ENCODE results near the gene PPARA.

PPARA gene

DNA sequence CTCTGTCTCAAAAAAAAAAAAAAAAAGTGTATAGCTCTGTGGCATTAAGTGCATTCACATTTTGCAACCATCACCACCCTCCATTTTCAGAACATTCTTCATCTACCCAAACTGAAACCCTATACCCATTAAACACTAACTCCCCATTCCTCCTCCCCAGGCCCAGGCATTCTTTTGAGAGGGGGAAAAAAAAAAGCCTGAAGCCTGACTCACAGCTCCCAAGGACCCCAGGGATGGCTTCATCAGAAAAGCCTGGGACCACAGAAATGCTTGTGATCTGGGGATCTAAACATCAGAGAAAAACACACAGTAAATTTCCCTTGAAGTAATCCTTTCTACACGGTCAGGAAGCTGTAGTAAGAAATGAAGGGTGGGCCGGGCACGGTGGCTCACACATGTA, 135.7 kb downstream of the PPARA start:
- no peak for DNase-seq (ENCODE audit: low read depth, low spot score)
- no peak overlapping the region for H3K27ac ChIP-seq

DNA sequence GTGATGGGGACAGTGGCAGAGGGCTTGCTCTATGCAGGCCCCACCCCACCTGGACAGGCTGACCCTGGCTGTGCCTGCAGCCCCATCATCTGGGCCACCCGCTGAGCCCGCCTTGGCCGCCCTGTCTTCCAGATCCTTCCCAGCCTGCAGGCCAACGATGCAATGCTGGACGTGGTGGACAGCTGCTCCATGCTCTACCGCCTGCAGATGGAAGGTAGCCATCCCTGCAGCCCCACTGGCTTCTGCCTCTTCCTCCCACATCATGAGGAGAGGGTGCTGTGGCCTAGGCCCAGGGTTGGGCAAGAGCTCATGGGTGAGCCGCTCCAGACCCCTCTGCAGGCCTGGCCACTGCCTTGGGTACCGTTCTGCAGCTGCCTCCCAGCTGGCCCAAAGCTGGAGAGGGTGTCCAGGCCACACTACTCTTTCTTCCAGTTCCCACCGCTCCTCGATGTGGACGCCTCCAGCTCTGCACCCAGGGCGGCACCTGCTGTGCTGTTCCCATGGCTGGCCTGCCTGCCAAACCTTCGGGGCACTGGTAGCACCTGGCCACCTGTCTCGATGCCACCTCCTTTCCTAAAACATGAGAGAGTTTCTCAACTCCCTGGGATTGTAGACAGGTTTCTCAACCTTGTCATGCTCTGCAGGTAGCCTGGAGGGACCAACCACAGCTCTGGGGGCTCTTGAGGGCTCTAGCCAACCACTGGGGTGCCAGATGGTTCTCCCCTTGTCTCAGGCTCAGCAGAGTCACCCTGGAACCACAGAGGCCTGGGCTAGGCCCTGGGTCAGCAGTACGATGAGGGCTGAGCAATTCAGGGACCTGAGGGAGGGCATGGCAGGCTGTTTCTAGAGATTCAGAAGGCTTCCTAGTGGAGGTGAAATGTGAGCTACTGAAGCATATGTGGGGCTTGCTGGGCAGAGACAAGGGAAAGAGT, 136.9 kb downstream of the PPARA start:
- DNase-seq (ENCODE audit: low read depth, low spot score): no peak
- H3K27ac ChIP-seq: no peak overlapping the region

- no peak for DNase-seq (ENCODE audit: low read depth, low spot score)
- no peak overlapping the region for H3K27ac ChIP-seq
Measured at GRCh38 chr22:46287873-46288751, 137.8 kb downstream of the PPARA start.

DNA sequence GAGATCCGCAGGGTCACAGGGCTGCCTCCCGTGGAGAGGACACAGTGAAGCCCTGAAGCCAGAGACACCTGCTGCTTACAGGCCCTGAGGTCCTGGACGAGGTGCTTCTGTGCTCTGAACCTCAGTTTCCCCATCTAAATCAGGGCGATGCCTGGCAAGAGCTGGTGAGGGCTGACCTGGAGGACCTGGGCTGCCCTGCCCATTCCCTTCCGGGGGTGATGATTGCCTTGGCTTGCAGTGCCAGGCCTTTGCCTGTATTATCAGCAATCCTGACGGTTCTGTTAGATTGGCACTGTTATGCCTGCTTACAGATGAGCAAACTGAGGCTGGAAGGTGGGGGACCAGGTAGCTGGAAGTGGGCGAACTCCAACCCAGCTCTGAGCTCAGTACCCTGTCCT, 138.5 kb downstream of the PPARA start:
- H3K27ac ChIP-seq: no peak overlapping the region
- DNase-seq (ENCODE audit: low read depth, low spot score): no peak

- DNase-seq (ENCODE audit: low read depth, low spot score): no peak
- H3K27ac ChIP-seq: no peak overlapping the region
Measured at GRCh38 chr22:46289244-46289891, 139.0 kb downstream of the PPARA start.

- H3K27ac ChIP-seq: no peak overlapping the region
- no peak for DNase-seq (ENCODE audit: low read depth, low spot score)
Measured at GRCh38 chr22:46290121-46290842, 140.0 kb downstream of the PPARA start.

GRCh38 chr22:46290843-46291785, 140.8 kb downstream of the PPARA start:
- no peak overlapping the region for H3K27ac ChIP-seq
- DNase-seq (ENCODE audit: low read depth, low spot score): no peak

- DNase-seq (ENCODE audit: low read depth, low spot score): no peak
- H3K27ac ChIP-seq: no peak overlapping the region
Measured at GRCh38 chr22:46292173-46292572, 141.8 kb downstream of the PPARA start.

- no peak for DNase-seq (ENCODE audit: low read depth, low spot score)
- H3K27ac ChIP-seq: no peak overlapping the region
Measured at GRCh38 chr22:46292732-46293131, 142.4 kb downstream of the PPARA start.

Measured in epithelial cell of prostate (primary cell).